DOHH2 (cell line): ENCODE results near the gene MYH13.

Experiments used
- EZH2phosphoT487 ChIP-seq: fragments of 200-600 bp; sonication (generic); IDR thresholded peaks from 2 replicates; pipeline ENCODE4 v1.6.1; 2017; ENCODE audit warnings: borderline replicate concordance, mild to moderate bottlenecking, antibody characterized with exemption, low read length, moderate library complexity, mixed read lengths
- TF ChIP-seq, protein P1 (sequence below): fragments of 200-600 bp; sonication (generic); IDR thresholded peaks from one replicate; pipeline ENCODE4 v1.5.1; 2014; ENCODE audit warnings: antibody characterized with exemption, mild to moderate bottlenecking, low read depth, low read length; ENCODE audit not compliant: poor library complexity, severe bottlenecking

DNA sequence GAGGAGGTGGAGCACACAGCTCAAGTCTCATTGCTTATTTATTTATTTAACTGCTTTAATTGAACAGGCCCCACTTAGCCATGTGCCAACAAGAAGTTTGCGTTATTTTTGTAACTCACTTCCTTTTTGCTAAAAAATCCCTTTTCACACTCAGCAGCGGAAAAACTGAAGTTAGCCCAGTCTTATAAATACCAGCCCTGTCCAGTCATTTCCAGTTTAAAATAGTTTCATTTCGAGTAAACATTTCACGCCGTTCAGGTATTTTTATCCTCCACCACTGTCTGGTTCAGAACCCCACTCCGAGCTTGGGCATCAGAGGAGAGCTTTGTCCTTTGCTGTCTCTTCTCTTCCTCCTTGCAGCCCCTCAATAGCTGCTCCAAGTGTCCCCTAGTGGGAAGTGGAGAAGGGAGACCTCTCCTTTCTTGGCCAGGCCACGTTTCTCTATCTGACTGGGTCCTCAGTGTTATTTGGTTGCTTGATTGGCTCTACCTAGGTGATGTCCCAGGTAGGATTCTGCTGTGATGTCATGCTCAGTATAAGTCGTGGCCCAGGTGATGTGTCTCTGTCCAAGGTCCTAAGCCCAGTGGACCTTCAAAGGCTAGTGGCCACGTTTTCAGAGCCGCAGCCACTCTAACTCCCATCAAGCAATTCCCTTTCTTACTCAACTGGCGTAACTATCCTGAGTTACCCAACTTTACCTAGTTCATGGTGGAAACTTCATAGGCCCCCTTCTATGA lies 121.4 kb downstream of the MYH13 start:
- TF ChIP-seq, protein P1, sequence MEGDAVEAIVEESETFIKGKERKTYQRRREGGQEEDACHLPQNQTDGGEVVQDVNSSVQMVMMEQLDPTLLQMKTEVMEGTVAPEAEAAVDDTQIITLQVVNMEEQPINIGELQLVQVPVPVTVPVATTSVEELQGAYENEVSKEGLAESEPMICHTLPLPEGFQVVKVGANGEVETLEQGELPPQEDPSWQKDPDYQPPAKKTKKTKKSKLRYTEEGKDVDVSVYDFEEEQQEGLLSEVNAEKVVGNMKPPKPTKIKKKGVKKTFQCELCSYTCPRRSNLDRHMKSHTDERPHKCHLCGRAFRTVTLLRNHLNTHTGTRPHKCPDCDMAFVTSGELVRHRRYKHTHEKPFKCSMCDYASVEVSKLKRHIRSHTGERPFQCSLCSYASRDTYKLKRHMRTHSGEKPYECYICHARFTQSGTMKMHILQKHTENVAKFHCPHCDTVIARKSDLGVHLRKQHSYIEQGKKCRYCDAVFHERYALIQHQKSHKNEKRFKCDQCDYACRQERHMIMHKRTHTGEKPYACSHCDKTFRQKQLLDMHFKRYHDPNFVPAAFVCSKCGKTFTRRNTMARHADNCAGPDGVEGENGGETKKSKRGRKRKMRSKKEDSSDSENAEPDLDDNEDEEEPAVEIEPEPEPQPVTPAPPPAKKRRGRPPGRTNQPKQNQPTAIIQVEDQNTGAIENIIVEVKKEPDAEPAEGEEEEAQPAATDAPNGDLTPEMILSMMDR, result no peak
- no peak for TF ChIP-seq EZH2phosphoT487
